ENCODE results near the gene CYP4F22.
"Not testable (repeated sequence)": the region's sequence is repeated elsewhere in the genome, so short reads cannot be mapped to it uniquely, and the experiment has no call there.

CYP4F22 gene

GRCh38 chr19:15495151-15495550, 13.2 kb upstream of the CYP4F22 start:
- no peak for DNase-seq

- no peak for DNase-seq
These were observed 10.0 kb upstream of the CYP4F22 start for GRCh38 chr19:15498156-15498858.

GRCh38 chr19:15498910-15499309, 9.4 kb upstream of the CYP4F22 start:
- DNase-seq = no peak

GRCh38 chr19:15501596-15501995, 6.7 kb upstream of the CYP4F22 start:
- DNase-seq = no peak

- DNase-seq = no peak
These were observed 6.1 kb upstream of the CYP4F22 start for GRCh38 chr19:15502264-15502663.

GRCh38 chr19:15506074-15506571, 2.2 kb upstream of the CYP4F22 start:
- DNase-seq = no peak

- DNase-seq = no peak
These were observed 974 bp upstream of the CYP4F22 start for GRCh38 chr19:15507068-15508034.

GRCh38 chr19:15511671-15512424, 3.5 kb downstream of the CYP4F22 start:
- DNase-seq = no peak

GRCh38 chr19:15515227-15515625, 6.9 kb downstream of the CYP4F22 start:
- DNase-seq = not testable (repeated sequence)

GRCh38 chr19:15516363-15516762, 8.0 kb downstream of the CYP4F22 start:
- DNase-seq = no peak

GRCh38 chr19:15517778-15518177, 9.5 kb downstream of the CYP4F22 start:
- DNase-seq = no peak

GRCh38 chr19:15519433-15519976, 11.2 kb downstream of the CYP4F22 start:
- no peak for DNase-seq

- no peak for DNase-seq
These were observed 16.5 kb downstream of the CYP4F22 start for GRCh38 chr19:15524781-15525180.

GRCh38 chr19:15525291-15525690, 17.0 kb downstream of the CYP4F22 start:
- no peak for DNase-seq

GRCh38 chr19:15526408-15526807, 18.1 kb downstream of the CYP4F22 start:
- DNase-seq = no peak

GRCh38 chr19:15527705-15528104, 19.4 kb downstream of the CYP4F22 start:
- DNase-seq = no peak

GRCh38 chr19:15529774-15530372, 21.5 kb downstream of the CYP4F22 start:
- no peak for DNase-seq

GRCh38 chr19:15532779-15533521, 24.6 kb downstream of the CYP4F22 start:
- DNase-seq = no peak

GRCh38 chr19:15533522-15533830, 25.2 kb downstream of the CYP4F22 start:
- DNase-seq = not testable (repeated sequence)

- DNase-seq = peak in 1 of 2 donors; percentile 37
These were observed 26.9 kb downstream of the CYP4F22 start for GRCh38 chr19:15534957-15535864.

- no peak for DNase-seq
These were observed 28.0 kb downstream of the CYP4F22 start for GRCh38 chr19:15536350-15536749.
